BE2C (cell line): Measurements from ENCODE around the gene EIF4B.
A peak's percentile ranks its signal among the peaks of the same experiment; 100 is the strongest.

Experiments
- DNase-seq: peaks from one replicate; pipeline ENCODE4 v3.0.0-alpha.2; 2020
- H3K27me3 ChIP-seq: fragments of 250-450 bp; sonication (Bioruptor Pico); 2 replicates; pipeline ENCODE4 v1.5.1; 2020; ENCODE audit warnings: mild to moderate bottlenecking
- H3K36me3 ChIP-seq: fragments of 250-450 bp; sonication (Bioruptor Pico); 2 replicates; pipeline ENCODE4 v1.5.1; 2020; ENCODE audit warnings: mild to moderate bottlenecking
- H3K4me1 ChIP-seq: fragments of 250-450 bp; sonication (Bioruptor Pico); 2 replicates; pipeline ENCODE4 v1.5.1; 2020
- H3K4me3 ChIP-seq: 2 replicates; pipeline ENCODE4 v1.5.1; 2011; ENCODE audit warnings: low read depth, low read length
- H3K9me3 ChIP-seq: fragments of 250-450 bp; sonication (Bioruptor Pico); 2 replicates; pipeline ENCODE4 v1.5.1; 2020
- CTCF ChIP-seq: IDR thresholded peaks from 2 replicates; pipeline ENCODE4 v1.5.1; 2012; ENCODE audit warnings: mild to moderate bottlenecking, low read depth, low read length

The EIF4B gene

GRCh38 chr12:53076461-53076860 is 70.2 kb downstream of the EIF4B start:
- Histone ChIP-seq H3K4me3 (no peak overlapping the region), H3K27me3 (no peaks in the 10 kb centered on the region), H3K4me1 (peaks cover 12% of the 10 kb centered on the region), H3K36me3 (no peaks in the 10 kb centered on the region; the same call in none of the 2 replicates), H3K9me3 (no peaks in the 10 kb centered on the region)
- no peak for TF ChIP-seq CTCF
- DNase-seq = no peak

GRCh38 chr12:53077030-53077429 is 70.8 kb downstream of the EIF4B start:
- peaks cover 8% of the 10 kb centered on the region for H3K4me1 ChIP-seq
- DNase-seq = no peak
- H3K9me3 ChIP-seq = no peaks in the 10 kb centered on the region

GRCh38 chr12:53078425-53079225 is 72.4 kb downstream of the EIF4B start:
- Histone ChIP-seq H3K36me3 (no peaks in the 10 kb centered on the region; the same call in none of the 2 replicates), H3K9me3 (no peaks in the 10 kb centered on the region), H3K4me1 (no peaks in the 10 kb centered on the region; the same call in 1 of the 2 replicates), H3K4me3 (peak overlapping the region; percentile 82), H3K27me3 (no peaks in the 10 kb centered on the region)
- TF ChIP-seq CTCF = no peak
- no peak for DNase-seq

More at GRCh38 chr12:53077030-53077429, 70.8 kb downstream of the EIF4B start:
- Histone ChIP-seq H3K4me3 (no peak overlapping the region), H3K27me3 (no peaks in the 10 kb centered on the region), H3K36me3 (no peaks in the 10 kb centered on the region; the same call in none of the 2 replicates)
- no peak for TF ChIP-seq CTCF

- H3K4me3 ChIP-seq = peak within 1 kb of the TSS; percentile 82
- no peak for TF ChIP-seq CTCF
- H3K27me3 ChIP-seq = no peaks in the 10 kb centered on the region
- no peaks in the 10 kb centered on the region for H3K9me3 ChIP-seq
- H3K36me3 ChIP-seq = no peaks in the 10 kb centered on the region; the same call in none of the 2 replicates
- no peaks in the 10 kb centered on the region; the same call in 1 of the 2 replicates for H3K4me1 ChIP-seq
- DNase-seq = peak; percentile 97
Observed at GRCh38 chr12:53079226-53080117, 73.2 kb downstream of the EIF4B start, which contains the start of gene SPRYD3. TSS of gene SPRYD3 (minus strand) at chr12:53079390. CDS start at chr12:53079333, 57 bp downstream.

- peaks cover 4% of the 10 kb centered on the region; the same call in 1 of the 2 replicates for H3K27me3 ChIP-seq
- no peak for DNase-seq
- H3K4me1 ChIP-seq = no peaks in the 10 kb centered on the region; the same call in 1 of the 2 replicates
- no peaks in the 10 kb centered on the region for H3K36me3 ChIP-seq
- H3K9me3 ChIP-seq = no peaks in the 10 kb centered on the region
- no peak overlapping the region for H3K4me3 ChIP-seq
- TF ChIP-seq CTCF = no peak
Observed at GRCh38 chr12:53082637-53083175, 76.5 kb downstream of the EIF4B start.
